T47D (cell line): ENCODE results near the gene PDXDC1.
"Not testable (repeated sequence)": the region's sequence is repeated elsewhere in the genome, so short reads cannot be mapped to it uniquely, and the experiment has no call there.

Experiments used
- DNase-seq, 2 experiments: peaks; one replicate each; pipeline versions ENCODE4 v3.0.0 to v3.0.0-alpha.2; 2011 to 2012; ENCODE audit warnings: low read depth in 1 of 2, low spot score in 1 of 2
- in situ Hi-C: cut with HindIII; loops from 2 replicates; pipeline ENCODE4 v1.10.0; 2016; ENCODE audit warnings: low sequenced_read_pairs, low pct_unique_long_range_greater_than_20kb

PDXDC1 gene

DNA sequence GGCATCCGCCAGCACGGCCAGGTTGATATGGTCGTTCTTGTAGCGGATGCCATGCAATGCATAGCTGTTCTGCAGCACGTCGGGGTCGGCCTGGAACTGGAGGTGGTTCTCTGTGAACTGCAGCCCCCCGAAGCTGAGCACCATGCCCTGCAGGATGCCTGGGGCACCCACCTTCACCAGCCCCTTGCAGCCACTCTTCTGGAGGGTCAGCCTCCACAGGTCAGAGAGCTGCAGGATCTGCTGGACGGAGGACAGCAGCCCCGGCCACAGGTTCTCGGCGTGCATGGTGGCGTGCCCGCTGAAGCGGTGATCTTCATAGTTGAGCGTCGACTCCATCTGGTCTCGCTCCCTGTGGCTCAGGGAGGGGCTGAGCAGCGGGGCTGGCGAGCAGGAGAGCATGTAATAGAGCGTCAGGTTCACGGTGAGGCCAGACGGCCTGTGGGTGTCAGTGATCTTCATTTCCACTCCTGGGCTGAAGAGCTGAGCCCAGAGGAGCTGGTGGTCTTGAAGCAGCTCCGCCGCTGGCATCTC lies 13.9 kb downstream of the PDXDC1 start:
- DNase-seq, in situ Hi-C loops: not testable (repeated sequence)

- DNase-seq, in situ Hi-C loops: not testable (repeated sequence)
Measured at GRCh38 chr16:14989291-14990281, 14.8 kb downstream of the PDXDC1 start.

DNA sequence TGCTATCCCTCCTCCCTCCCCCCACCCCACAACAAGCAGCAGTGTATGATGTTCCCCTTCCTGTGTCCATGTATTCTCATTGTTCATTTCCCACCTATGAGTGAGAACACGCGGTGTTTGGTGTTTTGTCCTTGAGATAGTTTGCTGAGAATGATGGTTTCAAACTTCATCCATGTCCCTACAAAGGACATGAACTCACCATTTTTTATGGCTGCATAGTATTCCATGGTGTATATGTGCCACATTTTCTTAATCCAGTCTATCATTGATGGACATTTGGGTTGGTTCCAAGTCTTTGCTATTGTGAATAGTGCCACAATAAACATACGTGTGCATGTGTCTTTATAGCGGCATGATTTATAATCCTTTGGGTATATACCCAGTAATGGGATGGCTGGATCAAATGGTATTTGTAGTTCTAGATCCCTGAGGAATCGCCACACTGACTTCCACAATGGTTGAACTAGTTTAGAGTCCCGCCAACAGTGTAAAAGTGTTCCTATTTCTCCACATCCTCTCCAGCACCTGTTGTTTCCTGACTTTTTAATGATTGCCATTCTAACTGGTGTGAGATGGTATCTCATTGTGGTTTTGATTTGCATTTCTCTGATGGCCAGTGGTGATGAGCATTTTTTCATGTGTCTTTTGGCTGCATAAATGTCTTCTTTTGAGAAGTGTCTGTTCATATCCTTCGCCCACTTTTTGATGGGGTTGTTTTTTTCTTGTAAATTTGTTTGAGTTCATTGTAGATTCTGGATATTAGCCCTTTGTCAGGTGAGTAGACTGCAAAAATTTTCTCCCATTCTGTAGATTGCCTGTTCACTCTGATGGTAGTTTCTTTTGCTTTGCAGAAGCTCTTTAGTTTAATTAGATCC lies 18.7 kb downstream of the PDXDC1 start:
- in situ Hi-C loops, DNase-seq: not testable (repeated sequence)

- DNase-seq, in situ Hi-C loops: not testable (repeated sequence)
Measured at GRCh38 chr16:14996702-14997101, 21.9 kb downstream of the PDXDC1 start.

GRCh38 chr16:14998300-14998699 lies 23.5 kb downstream of the PDXDC1 start:
- in situ Hi-C loops, DNase-seq: not testable (repeated sequence)

- DNase-seq, in situ Hi-C loops: not testable (repeated sequence)
Measured at GRCh38 chr16:14999845-15000244, 25.0 kb downstream of the PDXDC1 start.

GRCh38 chr16:15002448-15002847 lies 27.6 kb downstream of the PDXDC1 start:
- DNase-seq, in situ Hi-C loops: not testable (repeated sequence)

DNA sequence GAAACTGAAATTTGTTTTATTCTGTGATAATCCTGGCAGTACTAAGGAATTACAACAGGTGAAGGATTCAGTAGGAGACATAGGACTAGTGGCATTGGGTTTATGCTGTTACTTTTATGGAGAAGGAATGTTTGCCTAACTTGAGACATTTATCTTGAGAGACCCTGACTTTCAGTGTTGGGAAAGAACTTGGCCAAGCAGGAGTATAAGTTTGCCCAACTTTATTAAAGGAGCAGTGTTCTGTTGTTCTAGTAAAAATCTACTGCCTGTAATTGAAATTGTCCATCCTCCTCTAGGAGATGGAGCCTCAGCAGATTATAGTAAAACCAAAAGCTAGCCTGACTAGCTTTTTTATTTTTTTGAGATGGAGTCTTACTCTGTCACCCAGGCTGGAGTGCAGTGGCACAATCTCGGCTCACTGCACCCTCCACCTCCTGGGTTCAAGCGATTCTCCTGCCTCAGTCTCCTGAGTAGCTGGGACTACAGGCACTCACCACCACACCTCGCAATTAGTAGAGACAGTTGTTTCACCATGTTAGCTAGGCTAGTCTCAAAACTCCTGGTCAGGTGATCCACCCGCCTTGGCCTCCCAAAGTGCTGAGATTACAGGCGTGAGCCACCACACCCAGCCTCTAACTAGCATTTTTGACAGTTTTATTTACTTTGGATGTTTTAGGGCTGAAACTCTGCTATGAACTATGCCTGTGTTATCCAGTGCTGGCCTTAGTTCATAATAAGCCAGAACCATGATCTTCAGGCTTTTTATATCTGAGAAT lies 30.7 kb downstream of the PDXDC1 start:
- DNase-seq, in situ Hi-C loops: not testable (repeated sequence)

DNA sequence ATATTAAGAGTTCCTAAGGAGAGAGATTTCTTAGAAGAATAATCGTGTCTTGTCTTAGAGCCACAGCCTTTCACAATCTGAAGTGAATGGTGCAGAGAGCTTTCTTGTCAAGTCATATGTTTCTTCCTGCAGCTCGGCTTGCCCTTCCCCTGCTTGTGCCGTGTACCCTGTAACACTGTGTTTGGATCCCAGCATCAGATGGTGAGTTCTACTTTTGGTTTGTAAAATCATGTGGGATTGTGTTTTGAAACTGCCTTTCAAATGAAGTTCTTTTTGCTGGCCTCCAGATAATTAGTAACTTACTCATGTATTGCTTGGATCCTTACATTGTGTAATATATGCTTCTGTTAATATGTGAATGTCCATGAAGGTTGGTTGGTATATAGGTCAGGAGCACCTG lies 33.8 kb downstream of the PDXDC1 start:
- DNase-seq, in situ Hi-C loops: not testable (repeated sequence)

DNA sequence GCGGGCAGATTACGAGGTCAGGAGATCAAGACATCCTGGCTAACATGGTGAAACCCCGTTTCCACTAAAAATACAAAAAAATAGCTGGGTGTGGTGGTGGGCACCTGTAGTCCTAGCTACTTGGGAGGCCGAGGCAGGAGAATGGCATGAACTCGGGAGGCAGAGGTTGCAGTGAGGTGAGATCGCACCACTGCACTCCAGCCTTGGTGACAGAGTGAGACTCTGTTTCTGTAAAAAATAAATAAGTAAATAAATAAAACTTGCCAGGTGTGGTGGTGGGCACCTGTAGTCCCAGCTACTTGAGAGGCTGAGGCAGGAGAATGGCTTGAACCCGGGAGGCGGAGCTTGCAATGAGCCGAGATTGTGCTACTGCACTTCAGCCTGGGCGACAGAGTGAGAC lies 38.1 kb downstream of the PDXDC1 start:
- in situ Hi-C loops, DNase-seq: not testable (repeated sequence)

GRCh38 chr16:15015671-15016070 lies 40.8 kb downstream of the PDXDC1 start:
- DNase-seq, in situ Hi-C loops: not testable (repeated sequence)

- in situ Hi-C loops, DNase-seq: not testable (repeated sequence)
Measured at GRCh38 chr16:15016354-15016753, 41.5 kb downstream of the PDXDC1 start.

DNA sequence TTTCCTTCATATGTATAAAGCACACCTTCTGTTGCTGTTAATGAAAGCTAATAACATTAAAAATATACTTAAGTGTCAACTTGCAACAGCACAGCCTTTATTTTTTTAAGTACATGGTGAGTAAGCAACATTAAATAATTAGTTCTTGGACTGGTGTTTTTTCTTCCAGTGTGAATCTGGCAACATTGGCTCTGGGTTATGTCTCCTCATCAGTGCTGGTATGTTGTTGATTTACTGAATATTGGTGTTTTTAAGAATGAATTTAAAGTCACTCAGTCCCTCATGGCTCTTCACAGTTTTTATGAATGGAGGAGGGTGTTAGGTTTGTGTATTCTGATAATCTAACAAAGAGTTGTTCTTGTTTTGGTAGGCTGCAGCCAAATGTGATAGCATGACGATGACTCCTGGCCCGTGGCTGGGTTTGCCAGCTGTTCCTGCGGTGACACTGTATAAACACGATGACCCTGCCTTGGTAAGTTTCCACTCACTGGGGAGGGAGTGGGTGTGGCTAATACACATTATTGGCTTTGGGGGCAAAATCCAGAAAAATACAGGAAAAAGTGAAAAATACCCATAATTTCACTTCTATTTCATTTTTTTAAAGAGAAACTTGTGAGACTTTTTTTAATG lies 42.2 kb downstream of the PDXDC1 start:
- in situ Hi-C loops, DNase-seq: not testable (repeated sequence)

DNA sequence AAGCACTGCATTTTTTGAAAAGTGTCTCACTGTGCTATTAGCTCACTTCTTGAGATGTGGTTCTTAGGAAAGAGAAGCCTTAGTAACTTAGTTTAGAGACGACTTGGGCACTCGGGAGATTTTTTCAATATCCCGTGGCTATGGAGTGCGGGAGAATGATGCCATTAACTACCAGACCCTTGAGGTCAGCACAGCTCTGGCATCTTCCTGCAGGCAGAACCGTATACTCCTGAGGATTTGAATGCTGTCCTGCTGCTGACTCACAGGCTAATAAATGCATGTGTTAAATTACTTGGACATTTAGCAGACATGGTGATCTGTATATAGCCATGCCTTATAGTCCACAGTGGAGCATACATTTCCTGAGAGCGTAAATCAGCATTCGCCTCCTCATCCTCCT lies 46.6 kb downstream of the PDXDC1 start:
- in situ Hi-C loops, DNase-seq: not testable (repeated sequence)

- in situ Hi-C loops: not testable (repeated sequence)
- DNase-seq: peak in 1 of 2 experiments; percentile 77
Measured at GRCh38 chr16:15022194-15022593, 47.4 kb downstream of the PDXDC1 start.

DNA sequence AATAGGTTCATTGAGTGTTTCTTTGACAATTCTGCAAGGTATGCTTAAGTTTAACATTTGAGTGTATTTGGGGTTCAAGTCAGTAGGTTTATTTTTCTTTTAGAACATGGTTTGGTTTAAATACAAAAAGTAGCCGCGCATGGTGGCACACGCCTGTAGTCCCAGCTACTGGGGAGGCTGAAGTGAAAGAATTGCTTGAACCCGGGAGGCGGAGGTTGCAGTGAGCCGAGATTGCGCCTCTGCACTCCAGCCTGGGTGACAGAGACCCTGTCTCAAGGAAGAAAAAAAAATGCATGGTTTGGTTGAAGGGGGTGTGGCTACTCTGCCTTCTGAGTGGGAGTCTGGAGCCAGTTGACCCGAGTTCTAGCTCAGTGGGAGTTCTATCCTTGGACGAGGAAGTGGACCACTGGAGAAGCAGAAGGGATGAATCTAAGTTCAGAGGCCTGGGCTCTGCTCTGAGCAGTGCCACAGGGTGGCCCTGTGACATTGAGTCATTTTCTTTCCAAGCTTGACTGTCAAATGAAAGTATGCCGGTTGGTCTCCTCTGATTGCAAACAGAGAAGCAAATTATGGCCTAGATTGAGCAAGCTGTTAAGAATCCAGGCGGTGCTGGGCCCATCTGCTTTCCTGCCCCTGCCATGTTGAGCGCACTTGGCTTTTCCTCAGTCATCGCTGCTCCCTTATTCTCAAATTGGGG lies 48.7 kb downstream of the PDXDC1 start:
- in situ Hi-C loops, DNase-seq: not testable (repeated sequence)
